Keratinocyte (primary cell): Measurements from ENCODE around the gene ZNG1F. TPM values are rescaled to one million over a fixed set of nuclear protein-coding genes. Genes with fewer than 3 reads are reported as not detected.
"Not testable (repeated sequence)": the region's sequence is repeated elsewhere in the genome, so short reads cannot be mapped to it uniquely, and the experiment has no call there.

Source experiments
- DNase-seq: peaks from one replicate; pipeline ENCODE4 v3.0.0-alpha.2; 2011; ENCODE audit warnings: low read depth, missing footprints, low spot score
- FAIRE-seq: peaks from 2 replicates; lab custom pipeline; 2011; peaks lifted over from hg19 to GRCh38; lab: Jason Lieb, UNC
- H2AFZ ChIP-seq: 2 replicates; pipeline ENCODE4 v1.6.0; 2012; ENCODE audit warnings: low read length, control low read depth, inconsistent platforms; ENCODE audit not compliant: control insufficient read depth
- H3K27ac ChIP-seq: 2 replicates; pipeline ENCODE4 v1.5.1; 2011; ENCODE audit warnings: low read length; ENCODE audit not compliant: control insufficient read depth, insufficient read depth
- H3K27me3 ChIP-seq: 3 replicates; pipeline ENCODE4 v1.6.0; 2011; ENCODE audit warnings: low read length; ENCODE audit not compliant: control insufficient read depth, insufficient read depth; ENCODE audit errors: extremely low read depth
- H3K36me3 ChIP-seq, 2 experiments: 2 replicates in 1 of 2; 3 replicates in 1 of 2; pipeline ENCODE4 v1.5.1; 2011; ENCODE audit warnings: low read length in 2 of 2, mild to moderate bottlenecking in 1 of 2; ENCODE audit not compliant: control insufficient read depth in 2 of 2, insufficient read depth in 2 of 2; ENCODE audit errors: extremely low read depth in 1 of 2
- H3K4me1 ChIP-seq: 3 replicates; pipeline ENCODE4 v1.5.1; 2011; ENCODE audit warnings: low read length; ENCODE audit not compliant: control insufficient read depth, insufficient read depth; ENCODE audit errors: extremely low read depth
- H3K4me2 ChIP-seq: 3 replicates; pipeline ENCODE4 v1.6.0; 2011; ENCODE audit warnings: low read depth, low read length; ENCODE audit not compliant: control insufficient read depth, insufficient read depth; ENCODE audit errors: extremely low read depth
- H3K4me3 ChIP-seq, 3 experiments: fragments of 200-600 bp in 1 of 3; sonication (generic) in 1 of 3; 2 replicates in 2 of 3; 3 replicates in 1 of 3; pipeline ENCODE4 v1.5.1; 2011 to 2016; ENCODE audit warnings: low read length in 3 of 3, mild to moderate bottlenecking in 3 of 3, control low read depth in 2 of 3, inconsistent platforms in 1 of 3, low read depth in 1 of 3, mixed read lengths in 1 of 3, mixed run types in 1 of 3, moderate library complexity in 1 of 3; ENCODE audit not compliant: control insufficient read depth in 2 of 3, insufficient read depth in 2 of 3; ENCODE audit errors: extremely low read depth in 1 of 3
- H3K79me2 ChIP-seq: 2 replicates; pipeline ENCODE4 v1.6.0; 2012; ENCODE audit warnings: low read length; ENCODE audit not compliant: control insufficient read depth, insufficient read depth
- H3K9ac ChIP-seq: 3 replicates; pipeline ENCODE4 v1.6.0; 2011; ENCODE audit warnings: low read length; ENCODE audit not compliant: control insufficient read depth, insufficient read depth; ENCODE audit errors: extremely low read depth
- H3K9me1 ChIP-seq: 3 replicates; pipeline ENCODE4 v1.6.0; 2011; ENCODE audit warnings: low read length; ENCODE audit not compliant: control insufficient read depth, insufficient read depth; ENCODE audit errors: extremely low read depth
- H3K9me3 ChIP-seq: 2 replicates; pipeline ENCODE4 v1.5.1; 2012; ENCODE audit warnings: low read depth, low read length; ENCODE audit not compliant: control insufficient read depth
- H4K20me1 ChIP-seq: 3 replicates; pipeline ENCODE4 v1.6.0; 2011; ENCODE audit warnings: low read length; ENCODE audit not compliant: control insufficient read depth, insufficient read depth; ENCODE audit errors: extremely low read depth
- dilution Hi-C: fragments of 300-500 bp; cut with MboI; formaldehyde crosslinking; loops from one replicate; pipeline ENCODE4 v1.7.0; 2020; ENCODE audit warnings: low sequenced_read_pairs; ENCODE audit not compliant: extremely low pct_ligation_motif_present
- polyA plus RNA-seq, 5 experiments: library from polyadenylated mRNA; depleted of rRNA in 3 of 5; stranded (reverse) in 3 of 5; stranded (forward) in 1 of 5; unstranded in 1 of 5; fragments of >200 nt; gene quantifications; 1 replicate in 1 of 5; 2 replicates in 3 of 5; 3 replicates in 1 of 5; pipeline versions ENCODE4 v1.2.1 to v1.2.3, GENCODE V29; 2011 to 2012; ENCODE audit warnings: missing spikeins in 2 of 5, low read depth in 1 of 5, low replicate concordance in 1 of 5

Gene ZNG1F
- polyA plus RNA-seq, 1 donor (not counting 4 experiments of a cell fraction or from before 2014, with no cell fraction given): 18.4 TPM

DNA sequence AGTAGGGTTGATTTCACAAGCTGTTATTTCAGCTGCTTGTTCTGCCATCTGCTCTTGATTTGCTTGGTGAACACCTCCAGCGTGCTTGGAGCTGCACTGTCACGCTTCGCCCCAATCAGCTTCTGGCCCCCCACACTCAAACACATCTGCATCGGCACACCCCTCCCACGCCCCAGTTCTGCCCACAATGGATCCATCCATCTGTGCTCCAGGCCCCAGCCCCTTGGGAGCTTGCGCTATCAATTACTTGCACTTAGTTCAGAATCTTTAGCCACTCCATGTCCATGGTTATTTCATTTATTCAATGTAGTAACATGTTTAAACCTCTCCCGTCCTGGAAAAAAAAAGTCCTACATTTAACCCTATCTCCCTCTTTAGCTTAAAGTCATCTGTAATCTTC lies 88.6 kb downstream of the ZNG1F start:
- H3K27me3 ChIP-seq, H3K4me1 ChIP-seq, H3K9me3 ChIP-seq, DNase-seq, dilution Hi-C loops, H2AFZ ChIP-seq, H3K9ac ChIP-seq, FAIRE-seq, H3K36me3 ChIP-seq, H3K9me1 ChIP-seq, H3K4me2 ChIP-seq, H4K20me1 ChIP-seq, H3K27ac ChIP-seq, H3K79me2 ChIP-seq, H3K4me3 ChIP-seq: not testable (repeated sequence)

GRCh38 chr9:41098759-41099158 lies 90.4 kb downstream of the ZNG1F start:
- H3K9me1 ChIP-seq, dilution Hi-C loops, H3K4me2 ChIP-seq, H3K9ac ChIP-seq, H3K27me3 ChIP-seq, H3K79me2 ChIP-seq, FAIRE-seq, H3K4me3 ChIP-seq, H3K27ac ChIP-seq, H3K9me3 ChIP-seq, H2AFZ ChIP-seq, H3K4me1 ChIP-seq, H4K20me1 ChIP-seq, DNase-seq, H3K36me3 ChIP-seq: not testable (repeated sequence)

DNA sequence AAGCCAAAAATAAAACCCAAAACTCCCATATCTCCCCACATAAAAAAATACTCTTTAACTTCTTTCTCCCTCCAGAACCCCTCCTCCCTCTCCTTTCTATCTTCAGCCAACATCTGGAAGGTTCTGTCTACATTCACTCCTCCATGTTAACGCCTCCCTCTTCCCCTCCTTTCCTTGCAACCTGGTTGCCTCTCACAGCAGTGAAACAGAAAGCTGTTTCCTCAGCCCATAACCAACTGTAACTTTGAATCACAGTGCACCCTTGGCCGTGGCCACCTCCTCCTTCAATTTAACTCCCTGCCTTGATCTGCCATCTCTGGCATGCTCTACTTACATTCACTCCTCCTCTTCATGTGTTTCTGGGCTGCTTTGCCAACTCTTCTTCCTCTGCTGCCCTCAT lies 94.1 kb downstream of the ZNG1F start:
- H3K36me3 ChIP-seq, H3K4me2 ChIP-seq, H3K4me1 ChIP-seq, H3K9me1 ChIP-seq, DNase-seq, H4K20me1 ChIP-seq, H3K9ac ChIP-seq, H2AFZ ChIP-seq, H3K79me2 ChIP-seq, FAIRE-seq, H3K27me3 ChIP-seq, H3K9me3 ChIP-seq, H3K27ac ChIP-seq, H3K4me3 ChIP-seq, dilution Hi-C loops: not testable (repeated sequence)

- dilution Hi-C loops, H3K9me1 ChIP-seq, H3K4me1 ChIP-seq, H4K20me1 ChIP-seq, DNase-seq, H3K79me2 ChIP-seq, H3K9ac ChIP-seq, H3K4me2 ChIP-seq, H3K27me3 ChIP-seq, H3K27ac ChIP-seq, H3K36me3 ChIP-seq, H3K4me3 ChIP-seq, H2AFZ ChIP-seq, H3K9me3 ChIP-seq, FAIRE-seq: not testable (repeated sequence)
Observed at GRCh38 chr9:41094010-41094773, 94.9 kb downstream of the ZNG1F start.

- H3K9me3 ChIP-seq, H2AFZ ChIP-seq, H3K4me2 ChIP-seq, H3K9ac ChIP-seq, DNase-seq, H3K27me3 ChIP-seq, H3K27ac ChIP-seq, dilution Hi-C loops, H3K4me3 ChIP-seq, H3K4me1 ChIP-seq, FAIRE-seq, H3K36me3 ChIP-seq, H4K20me1 ChIP-seq, H3K9me1 ChIP-seq, H3K79me2 ChIP-seq: not testable (repeated sequence)
Observed at GRCh38 chr9:41090922-41091321, 98.2 kb downstream of the ZNG1F start.
